K562 (cell line): ENCODE data around the gene COL1A1. TPM values are rescaled to one million over a fixed set of nuclear protein-coding genes. Genes with fewer than 3 reads are reported as not detected.

ENCODE experiments used
- CHAMP1 ChIP-seq: fragments of 450-650 bp; IDR thresholded peaks from 2 replicates; pipeline ENCODE4 v1.6.1; 2016; ENCODE audit warnings: mild to moderate bottlenecking
- MAX ChIP-seq: sonication (generic); formaldehyde crosslinking; IDR thresholded peaks from 2 replicates; pipeline ENCODE4 v1.9.0; 2022; ENCODE audit warnings: mild to moderate bottlenecking, missing genetic modification reagents
- NR3C1 ChIP-seq: sonication (generic); formaldehyde crosslinking; IDR thresholded peaks from 2 replicates; pipeline ENCODE4 v1.8.1; 2022; ENCODE audit warnings: missing genetic modification reagents
- SETDB1 ChIP-seq: IDR thresholded peaks from one replicate; pipeline ENCODE4 v1.6.1; 2012; ENCODE audit warnings: low read length, control low read depth, inconsistent platforms
- SIN3A ChIP-seq, 2 experiments: fragments of 150-350 bp in 1 of 2; IDR thresholded peaks; 2 replicates each; pipeline ENCODE4 v1.6.1; 2011 to 2016; ENCODE audit warnings: borderline replicate concordance in 2 of 2, low read depth in 2 of 2, low read length in 2 of 2, mild to moderate bottlenecking in 2 of 2, moderate library complexity in 2 of 2; ENCODE audit not compliant: control insufficient read depth in 1 of 2
- SIRT6 ChIP-seq: IDR thresholded peaks from one replicate; pipeline ENCODE4 v1.6.1; 2012; ENCODE audit warnings: low read depth, mild to moderate bottlenecking, control low read depth, inconsistent platforms, low read length, moderate library complexity
- SPI1 ChIP-seq: IDR thresholded peaks from 2 replicates; pipeline ENCODE4 v1.6.1; 2011; ENCODE audit warnings: low read depth, low read length, control low read depth, borderline replicate concordance
- USF1 ChIP-seq: sonication (generic); formaldehyde crosslinking; IDR thresholded peaks from 2 replicates; pipeline ENCODE4 v1.9.0; 2022; ENCODE audit warnings: mild to moderate bottlenecking, missing genetic modification reagents
- ZNF175 ChIP-seq: fragments of 200-800 bp; sonication (Bioruptor generic); IDR thresholded peaks from 2 replicates; pipeline ENCODE4 v1.6.1; 2016; ENCODE audit warnings: low read depth, mild to moderate bottlenecking, missing genetic modification characterization, missing compliant biosample characterization
- ZNF184 ChIP-seq: sonication (generic); formaldehyde crosslinking; IDR thresholded peaks from 2 replicates; pipeline ENCODE4 v1.5.0; 2020; ENCODE audit warnings: missing genetic modification reagents
- ZNF280A ChIP-seq: fragments of 450-650 bp; IDR thresholded peaks from 2 replicates; pipeline ENCODE4 v1.6.1; 2018; ENCODE audit warnings: mild to moderate bottlenecking, low read depth; ENCODE audit not compliant: partially characterized antibody
- ZNF668 ChIP-seq: fragments of 250-450 bp; sonication (Bioruptor Pico); IDR thresholded peaks from 2 replicates; pipeline ENCODE4 v1.8.0; 2022; ENCODE audit warnings: mild to moderate bottlenecking, inconsistent platforms
- ZNF717 ChIP-seq: fragments of 250-450 bp; sonication (Bioruptor Pico); IDR thresholded peaks from 2 replicates; pipeline ENCODE4 v1.5.0; 2021
- polyA plus RNA-seq, 8 experiments: library from polyadenylated mRNA; depleted of rRNA in 4 of 8; stranded (reverse) in 5 of 8; unstranded in 3 of 8; fragments of >200 nt; fragmentation: Nextera tagmentation in 2 of 8; fragmentation: Illumina TruSeq in 1 of 8; extraction: Ambion mirVana in 2 of 8; extraction: Trizol in 1 of 8; gene quantifications; 2 replicates each; pipeline versions ENCODE4 v1.2.1 to v1.2.3, GENCODE V29; 2011 to 2014; ENCODE audit warnings: inconsistent platforms in 1 of 8, missing spikeins in 1 of 8
- total RNA-seq, 7 experiments: library from RNA; depleted of rRNA in 6 of 7; stranded (reverse); fragments of >200 nt in 6 of 7; fragmentation: Illumina TruSeq in 2 of 7; extraction: Trizol in 2 of 7; gene quantifications; 2 replicates each; pipeline versions ENCODE4 v1.2.1 to v1.2.3, GENCODE V29; 2011 to 2021; ENCODE audit warnings: low replicate concordance in 1 of 7
- TF ChIP-seq, protein P1 (sequence below): sonication (generic); formaldehyde crosslinking; IDR thresholded peaks from 2 replicates; pipeline ENCODE4 v1.8.0; 2022; ENCODE audit warnings: mild to moderate bottlenecking, missing genetic modification reagents
- TF ChIP-seq, protein P2 (sequence below): conservative IDR thresholded peaks from 2 replicates; pipeline ENCODE4 v1.6.1; 2011; ENCODE audit warnings: low read depth, mild to moderate bottlenecking, low read length; ENCODE audit not compliant: control insufficient read depth
- TF ChIP-seq, protein P3 (sequence below): fragments of 250-450 bp; sonication (Bioruptor Pico); IDR thresholded peaks from 2 replicates; pipeline ENCODE4 v1.4.0; 2020; ENCODE audit warnings: mild to moderate bottlenecking, moderate library complexity, borderline replicate concordance

Gene COL1A1
- total and polyA plus RNA-seq, 9 of the 15 experiments (the other 6 are each of a cell fraction or from before 2014, with no cell fraction given), result 0.04 to 3.4 (median 0.18) TPM

GRCh38 chr17:50169121-50169764 is 32.2 kb downstream of the COL1A1 start (continued):
- TF ChIP-seq, protein P1, sequence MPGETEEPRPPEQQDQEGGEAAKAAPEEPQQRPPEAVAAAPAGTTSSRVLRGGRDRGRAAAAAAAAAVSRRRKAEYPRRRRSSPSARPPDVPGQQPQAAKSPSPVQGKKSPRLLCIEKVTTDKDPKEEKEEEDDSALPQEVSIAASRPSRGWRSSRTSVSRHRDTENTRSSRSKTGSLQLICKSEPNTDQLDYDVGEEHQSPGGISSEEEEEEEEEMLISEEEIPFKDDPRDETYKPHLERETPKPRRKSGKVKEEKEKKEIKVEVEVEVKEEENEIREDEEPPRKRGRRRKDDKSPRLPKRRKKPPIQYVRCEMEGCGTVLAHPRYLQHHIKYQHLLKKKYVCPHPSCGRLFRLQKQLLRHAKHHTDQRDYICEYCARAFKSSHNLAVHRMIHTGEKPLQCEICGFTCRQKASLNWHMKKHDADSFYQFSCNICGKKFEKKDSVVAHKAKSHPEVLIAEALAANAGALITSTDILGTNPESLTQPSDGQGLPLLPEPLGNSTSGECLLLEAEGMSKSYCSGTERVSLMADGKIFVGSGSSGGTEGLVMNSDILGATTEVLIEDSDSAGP (CRISPR knock-in tag), result no peak
- no peak for TF ChIP-seq MAX (CRISPR knock-in tag)
- TF ChIP-seq, protein P2, sequence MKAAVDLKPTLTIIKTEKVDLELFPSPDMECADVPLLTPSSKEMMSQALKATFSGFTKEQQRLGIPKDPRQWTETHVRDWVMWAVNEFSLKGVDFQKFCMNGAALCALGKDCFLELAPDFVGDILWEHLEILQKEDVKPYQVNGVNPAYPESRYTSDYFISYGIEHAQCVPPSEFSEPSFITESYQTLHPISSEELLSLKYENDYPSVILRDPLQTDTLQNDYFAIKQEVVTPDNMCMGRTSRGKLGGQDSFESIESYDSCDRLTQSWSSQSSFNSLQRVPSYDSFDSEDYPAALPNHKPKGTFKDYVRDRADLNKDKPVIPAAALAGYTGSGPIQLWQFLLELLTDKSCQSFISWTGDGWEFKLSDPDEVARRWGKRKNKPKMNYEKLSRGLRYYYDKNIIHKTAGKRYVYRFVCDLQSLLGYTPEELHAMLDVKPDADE, result no peak
- TF ChIP-seq NR3C1 (CRISPR knock-in tag), result no peak
- no peak for TF ChIP-seq ZNF184 (CRISPR knock-in tag)
- TF ChIP-seq SIRT6, result no peak
- no peak for TF ChIP-seq USF1 (CRISPR knock-in tag)
- no peak for TF ChIP-seq ZNF668 (CRISPR knock-in tag)
- TF ChIP-seq SPI1, result no peak
- TF ChIP-seq ZNF280A, result no peak
- TF ChIP-seq CHAMP1, result no peak
- TF ChIP-seq ZNF175, result no peak
- no peak for TF ChIP-seq SETDB1
- no peak for TF ChIP-seq SIN3A (IDR thresholded peaks at IDR 0.05; ENCODE audit: borderline replicate concordance in 2 of 2, control insufficient read depth in 1 of 2, low read depth in 2 of 2, low read length in 2 of 2)
- no peak for TF ChIP-seq ZNF717
- TF ChIP-seq, protein P3, sequence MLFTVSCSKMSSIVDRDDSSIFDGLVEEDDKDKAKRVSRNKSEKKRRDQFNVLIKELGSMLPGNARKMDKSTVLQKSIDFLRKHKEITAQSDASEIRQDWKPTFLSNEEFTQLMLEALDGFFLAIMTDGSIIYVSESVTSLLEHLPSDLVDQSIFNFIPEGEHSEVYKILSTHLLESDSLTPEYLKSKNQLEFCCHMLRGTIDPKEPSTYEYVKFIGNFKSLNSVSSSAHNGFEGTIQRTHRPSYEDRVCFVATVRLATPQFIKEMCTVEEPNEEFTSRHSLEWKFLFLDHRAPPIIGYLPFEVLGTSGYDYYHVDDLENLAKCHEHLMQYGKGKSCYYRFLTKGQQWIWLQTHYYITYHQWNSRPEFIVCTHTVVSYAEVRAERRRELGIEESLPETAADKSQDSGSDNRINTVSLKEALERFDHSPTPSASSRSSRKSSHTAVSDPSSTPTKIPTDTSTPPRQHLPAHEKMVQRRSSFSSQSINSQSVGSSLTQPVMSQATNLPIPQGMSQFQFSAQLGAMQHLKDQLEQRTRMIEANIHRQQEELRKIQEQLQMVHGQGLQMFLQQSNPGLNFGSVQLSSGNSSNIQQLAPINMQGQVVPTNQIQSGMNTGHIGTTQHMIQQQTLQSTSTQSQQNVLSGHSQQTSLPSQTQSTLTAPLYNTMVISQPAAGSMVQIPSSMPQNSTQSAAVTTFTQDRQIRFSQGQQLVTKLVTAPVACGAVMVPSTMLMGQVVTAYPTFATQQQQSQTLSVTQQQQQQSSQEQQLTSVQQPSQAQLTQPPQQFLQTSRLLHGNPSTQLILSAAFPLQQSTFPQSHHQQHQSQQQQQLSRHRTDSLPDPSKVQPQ (CRISPR knock-in tag), result no peak
